Left colon (tissue), 2 donors: ENCODE results near the gene PLAAT2. TPM values are rescaled to one million over a fixed set of nuclear protein-coding genes. Genes with fewer than 3 reads are reported as not detected.
"Not testable (repeated sequence)": the region's sequence is repeated elsewhere in the genome, so short reads cannot be mapped to it uniquely, and the experiment has no call there.

Experiments
- ATAC-seq: fragments of 200-7000 bp; cut with Tn5 transposase; one replicate; pipeline ENCODE4 v1.9.1; 2020; ENCODE audit warnings: mild to moderate bottlenecking, moderate library complexity
- DNase-seq, 2 donors: peaks; one replicate each; pipeline ENCODE4 v3.0.0-alpha.2; 2020
- intact Hi-C, 2 donors: fragments of 100-400 bp; cut with DNase I in 1 of 2; cut with micrococcal nuclease in 1 of 2; formaldehyde crosslinking; loops; one replicate each; pipeline versions ENCODE4 v1.11.2 to v1.14.0; 2022; cut with DNase I, micrococcal nuclease
- total RNA-seq, 2 donors: library from RNA; stranded (reverse); fragmentation: NEBNext Ultra II Directional; extraction: Animal tissue kit (Norgen Biotek cat#: 25700); gene quantifications; one replicate each; pipeline ENCODE4 v1.2.1, GENCODE V29; 2021
- donor health status: DM: no; HTN: no; CAD: no.
- donor health status: DM: yes; HTN: yes; CAD: no.

PLAAT2 gene
- total RNA-seq, 2 donors from 2014 or later: 3.8 to 53.6 TPM

- intact Hi-C loops: no loop called here
- DNase-seq: no peak
- ATAC-seq: no peak
Measured at GRCh38 chr11:63553759-63554158, 9.4 kb downstream of the PLAAT2 start.

DNA sequence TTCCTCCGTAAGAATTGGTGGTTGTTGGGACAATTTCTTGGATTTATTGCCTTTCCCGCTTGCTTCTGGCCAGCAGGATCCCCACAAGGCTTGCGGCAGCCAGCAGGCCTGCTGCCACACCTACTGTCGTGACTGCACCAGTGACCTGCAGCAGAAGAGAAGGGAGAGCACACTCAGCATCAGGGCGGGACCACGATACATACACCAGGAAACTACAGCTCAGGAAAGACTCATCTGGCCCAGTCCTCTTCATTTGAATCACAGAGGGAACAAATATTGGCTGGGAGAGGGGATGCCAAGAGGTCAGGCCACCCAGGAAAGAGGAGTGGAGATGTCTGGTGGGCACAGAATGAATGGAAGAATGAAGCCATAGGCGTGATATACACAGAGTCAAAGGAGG is 10.3 kb downstream of the PLAAT2 start:
- intact Hi-C loops: no loop called here

GRCh38 chr11:63551889-63552266 is 11.3 kb downstream of the PLAAT2 start:
- intact Hi-C loops: no loop called here
- ATAC-seq (no peak), DNase-seq (no peak)

More for the DNA sequence above, 10.3 kb downstream of the PLAAT2 start:
- DNase-seq: peak in 1 of 2 donors; percentile 28
- ATAC-seq: peak; percentile 92

DNA sequence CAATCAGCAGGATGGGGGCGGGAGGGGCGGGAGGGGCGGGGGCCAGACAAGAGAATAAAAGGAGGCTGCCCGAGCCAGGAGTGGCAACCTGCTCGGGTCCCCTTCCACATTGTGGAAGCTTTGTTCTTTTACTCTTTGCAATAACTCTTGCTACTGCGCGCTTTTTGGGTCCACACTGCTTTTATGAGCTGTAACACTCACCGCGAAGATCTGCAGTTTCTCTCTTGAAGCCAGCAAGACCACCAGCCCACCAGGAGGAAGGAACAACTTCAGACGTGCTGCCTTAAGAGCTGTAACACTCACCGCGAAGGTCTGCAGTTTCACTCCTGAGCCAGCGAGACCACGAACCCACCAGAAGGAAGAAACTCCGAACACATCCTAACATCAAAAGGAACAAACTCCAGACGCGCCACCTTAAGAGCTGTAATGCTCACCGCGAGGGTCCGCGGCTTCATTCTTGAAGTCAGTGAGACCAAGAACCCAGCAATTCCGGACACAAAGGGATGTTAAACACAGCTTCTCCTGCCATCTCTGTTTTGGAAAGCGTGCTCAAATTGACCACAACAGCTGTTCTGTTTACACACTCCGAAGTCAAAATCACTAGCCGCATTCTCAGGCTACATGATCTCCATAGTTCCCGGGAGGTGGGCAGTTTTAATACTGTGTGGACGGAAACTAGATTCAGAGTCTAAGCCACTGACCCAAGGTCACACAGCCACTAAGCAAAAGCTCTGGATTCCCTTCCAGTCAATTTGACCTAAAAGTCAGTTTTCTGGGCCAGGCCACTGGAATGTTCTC is 11.9 kb downstream of the PLAAT2 start:
- DNase-seq (no peak), ATAC-seq (no peak)
- intact Hi-C loops: no loop called here

DNA sequence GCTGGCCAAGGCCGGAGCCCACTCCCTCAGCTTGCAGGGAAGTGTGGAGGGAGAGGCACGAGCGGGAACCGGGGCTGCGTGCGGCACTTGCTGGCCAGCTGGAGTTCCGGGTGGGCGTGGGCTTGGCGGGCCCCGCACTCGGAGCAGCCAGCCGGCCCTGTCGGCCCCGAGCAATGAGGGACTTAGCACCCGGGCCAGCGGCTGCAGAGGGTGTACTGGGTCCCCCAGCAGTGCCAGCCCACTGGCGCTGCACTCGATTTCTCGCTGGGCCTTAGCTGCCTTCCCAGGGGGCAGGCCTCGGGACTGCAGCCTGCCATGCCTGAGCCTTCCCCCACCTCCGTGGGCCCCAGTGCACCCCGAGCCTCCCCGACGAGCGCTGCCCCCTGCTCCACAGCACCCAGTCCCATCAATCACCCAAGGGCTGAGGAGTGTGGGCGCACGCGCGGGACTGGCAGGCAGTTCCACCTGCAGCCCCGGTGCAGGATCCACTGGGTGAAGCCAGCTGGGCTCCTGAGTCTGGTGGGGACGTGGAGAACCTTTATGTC is 13.0 kb downstream of the PLAAT2 start:
- ATAC-seq, intact Hi-C loops, DNase-seq: not testable (repeated sequence)

DNA sequence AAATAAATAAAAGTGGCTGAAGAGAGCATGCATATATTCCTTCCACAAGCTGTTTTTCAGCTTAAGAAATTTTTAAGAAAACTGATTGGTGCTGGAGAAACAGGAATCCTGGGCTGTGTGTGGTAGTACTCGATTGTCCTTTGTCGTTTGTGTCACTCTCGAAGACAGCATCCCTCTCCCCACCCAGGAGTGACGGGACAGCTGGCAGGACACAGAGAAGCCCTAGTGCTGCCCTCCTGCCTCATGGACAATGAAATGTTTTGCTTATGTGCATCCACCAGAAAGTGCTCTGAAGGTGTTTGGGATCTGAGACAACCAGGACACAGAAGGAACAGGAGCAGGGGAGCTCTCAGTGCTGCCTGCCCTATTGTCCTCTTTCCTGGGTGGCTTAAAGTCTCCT is 13.8 kb downstream of the PLAAT2 start:
- intact Hi-C loops: no loop called here
- DNase-seq: no peak
- ATAC-seq: no peak

DNA sequence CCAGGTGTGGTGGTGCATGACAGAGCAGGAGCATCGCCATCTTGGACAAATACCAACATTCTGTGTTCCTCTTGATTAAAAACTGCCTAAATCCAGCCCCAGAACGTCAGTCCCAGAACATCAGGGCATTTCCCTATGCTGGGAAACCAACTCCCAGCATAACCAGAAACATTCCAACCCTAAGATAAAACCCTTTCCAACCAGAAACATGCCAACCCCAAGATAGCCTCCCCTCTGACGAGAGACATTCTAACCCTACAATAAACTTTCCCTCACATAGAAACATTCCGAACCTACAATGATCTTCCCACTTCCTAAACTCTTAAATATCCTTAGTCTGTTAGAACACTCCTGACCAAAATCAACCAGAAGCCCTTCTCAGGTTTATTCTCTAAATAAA is 15.0 kb downstream of the PLAAT2 start:
- intact Hi-C loops: no loop called here
- ATAC-seq (no peak), DNase-seq (no peak)

DNA sequence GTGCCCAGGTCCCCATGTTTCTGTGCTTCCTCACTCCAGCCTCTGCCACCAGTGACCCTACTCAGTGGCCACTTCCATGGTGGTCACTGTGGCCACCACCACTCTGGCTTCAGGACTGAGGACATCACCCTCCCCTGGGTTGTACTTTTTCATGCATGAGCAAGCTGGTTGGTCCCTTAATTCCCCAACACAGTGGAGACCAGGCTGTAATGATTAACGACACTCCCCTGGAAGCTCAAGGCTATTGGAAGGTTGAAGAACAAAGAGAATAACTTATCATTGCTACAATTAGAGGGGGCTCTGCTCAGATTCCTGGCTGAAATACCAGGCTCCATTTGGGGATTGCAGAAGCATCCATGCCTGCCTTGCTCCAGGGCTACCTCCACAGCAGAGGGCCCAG is 16.1 kb downstream of the PLAAT2 start:
- no peak for ATAC-seq
- no peak for DNase-seq
- intact Hi-C loops: no loop called here

DNA sequence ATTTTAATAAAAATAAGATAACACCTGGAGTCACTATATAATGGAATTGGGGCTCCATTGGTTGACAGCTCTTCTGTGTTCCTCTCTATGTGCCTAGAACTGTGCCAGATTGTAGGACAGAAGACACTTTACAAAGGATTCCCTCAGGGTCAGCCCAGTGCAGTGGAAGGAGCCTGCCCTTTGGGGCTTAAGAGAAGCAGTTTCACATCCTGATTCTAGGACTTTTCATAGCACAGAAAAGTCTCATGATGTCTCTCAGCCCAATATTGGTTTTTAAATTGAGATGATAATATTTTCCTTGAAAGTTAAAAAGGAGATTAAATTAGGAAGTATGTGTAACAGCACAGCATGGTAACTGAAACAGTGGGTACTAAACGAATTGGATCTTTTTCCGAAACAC is 19.5 kb downstream of the PLAAT2 start:
- ATAC-seq (no peak), DNase-seq (no peak)
- intact Hi-C loops: no loop called here

DNA sequence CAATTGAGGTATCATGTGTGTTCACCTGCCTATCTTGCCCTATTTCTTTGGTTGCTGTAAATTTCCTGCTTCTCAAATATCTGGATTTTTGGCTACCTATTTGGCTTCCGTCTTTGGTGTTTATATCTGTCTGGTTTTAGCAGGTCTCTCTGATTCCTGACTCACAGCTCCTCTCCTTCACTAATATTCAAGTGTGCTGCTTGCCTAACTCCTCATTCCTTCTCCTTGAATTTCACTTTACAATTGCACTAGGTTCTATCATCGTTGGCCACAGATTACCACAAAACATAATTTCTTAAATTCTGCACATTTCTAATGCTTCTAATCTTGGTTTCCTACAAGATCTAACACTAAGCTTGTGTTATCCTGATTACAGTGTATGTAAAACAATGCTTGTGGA is 20.7 kb downstream of the PLAAT2 start:
- intact Hi-C loops, ATAC-seq, DNase-seq: not testable (repeated sequence)

GRCh38 chr11:63537293-63538101 is 25.7 kb downstream of the PLAAT2 start:
- intact Hi-C loops: no loop called here
- DNase-seq (peak; percentile 28 to 67), ATAC-seq (peak; percentile 20)

- intact Hi-C loops: no loop called here
- DNase-seq (peak in 1 of 2 donors; percentile 41), ATAC-seq (peak; percentile 83)
Measured at GRCh38 chr11:63536669-63537292, 26.4 kb downstream of the PLAAT2 start, which contains the start of gene PLAAT4. PLAAT4 (plus strand) TSS chr11:63536808; CDS start chr11:63536869, 61 bp downstream.

- DNase-seq: no peak
- ATAC-seq: no peak
- intact Hi-C loops: no loop called here
Measured at GRCh38 chr11:63535734-63536133, 27.4 kb downstream of the PLAAT2 start.

DNA sequence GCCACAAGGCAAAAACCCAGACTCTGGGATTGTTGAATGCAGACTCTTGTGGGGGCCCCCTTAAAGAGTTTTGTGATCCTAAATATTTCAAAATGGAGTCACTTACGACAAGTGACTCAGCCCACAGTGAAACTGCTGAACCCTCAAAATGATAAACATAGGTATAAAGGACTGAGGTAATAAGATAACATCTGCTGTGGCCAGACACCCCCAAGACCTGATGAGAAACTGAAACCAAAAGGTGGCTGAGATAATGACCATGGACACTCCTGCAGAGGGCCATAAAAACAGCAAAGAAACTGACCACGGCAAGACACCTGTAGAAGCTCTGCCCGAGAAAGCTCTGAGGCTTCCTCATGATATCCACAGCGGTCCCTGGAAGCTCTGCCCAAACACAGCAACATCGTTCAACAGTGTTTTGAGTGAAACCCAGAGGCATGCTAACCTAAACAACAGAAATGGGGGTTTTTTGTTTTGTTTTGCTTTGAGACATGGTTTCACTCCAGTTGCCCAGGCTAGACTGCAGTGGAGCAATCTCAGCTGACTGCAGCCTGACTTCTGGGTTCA is 28.2 kb downstream of the PLAAT2 start:
- intact Hi-C loops: no loop called here
- DNase-seq (no peak), ATAC-seq (peak; percentile 44)

- DNase-seq: no peak
- intact Hi-C loops: no loop called here
- no peak for ATAC-seq
Measured at GRCh38 chr11:63534076-63534475, 29.1 kb downstream of the PLAAT2 start.

DNA sequence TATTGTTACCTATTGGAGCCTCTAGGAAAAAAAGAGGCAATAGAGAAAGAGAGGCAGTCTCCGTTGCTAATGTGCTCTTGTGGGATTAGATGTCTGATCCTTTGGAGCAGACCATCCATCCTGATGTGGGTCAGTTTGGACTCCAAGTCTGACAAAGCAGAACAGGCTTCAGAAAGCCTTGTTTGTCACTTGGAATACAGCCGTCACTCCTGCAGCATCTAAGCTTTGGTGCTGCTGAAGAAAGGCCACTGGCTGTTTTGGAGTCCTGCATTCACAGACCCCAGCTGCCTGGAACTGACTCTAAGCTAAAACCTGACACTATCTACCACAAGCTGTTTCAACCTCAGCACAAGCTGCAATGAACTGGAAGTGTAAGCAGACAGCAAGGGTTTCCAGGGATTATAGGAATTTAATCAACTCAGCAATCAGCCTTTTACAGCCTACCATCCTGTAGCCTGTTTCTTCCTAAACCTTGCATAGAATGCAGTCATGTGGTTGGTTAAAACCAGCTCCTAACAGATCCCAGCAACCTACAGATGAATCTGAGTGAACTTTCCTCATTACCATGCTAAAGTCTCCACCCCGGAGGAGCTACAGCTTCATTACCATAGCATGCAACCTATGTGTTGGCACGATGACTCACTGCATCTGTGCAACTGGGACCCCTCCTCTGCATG is 30.2 kb downstream of the PLAAT2 start:
- intact Hi-C loops: no loop called here
- no peak for ATAC-seq
- no peak for DNase-seq

- intact Hi-C loops: no loop called here
- ATAC-seq (no peak), DNase-seq (no peak)
Measured at GRCh38 chr11:63532117-63532516, 31.1 kb downstream of the PLAAT2 start.

GRCh38 chr11:63531074-63531792 is 31.9 kb downstream of the PLAAT2 start:
- intact Hi-C loops, DNase-seq: not testable (repeated sequence)
- peak; percentile 30 for ATAC-seq
